ENCODE data around the gene FN1.

GRCh38 chr2:215410932-215411285, 25.0 kb downstream of the FN1 start:
- TF ChIP-seq, protein P1, sequence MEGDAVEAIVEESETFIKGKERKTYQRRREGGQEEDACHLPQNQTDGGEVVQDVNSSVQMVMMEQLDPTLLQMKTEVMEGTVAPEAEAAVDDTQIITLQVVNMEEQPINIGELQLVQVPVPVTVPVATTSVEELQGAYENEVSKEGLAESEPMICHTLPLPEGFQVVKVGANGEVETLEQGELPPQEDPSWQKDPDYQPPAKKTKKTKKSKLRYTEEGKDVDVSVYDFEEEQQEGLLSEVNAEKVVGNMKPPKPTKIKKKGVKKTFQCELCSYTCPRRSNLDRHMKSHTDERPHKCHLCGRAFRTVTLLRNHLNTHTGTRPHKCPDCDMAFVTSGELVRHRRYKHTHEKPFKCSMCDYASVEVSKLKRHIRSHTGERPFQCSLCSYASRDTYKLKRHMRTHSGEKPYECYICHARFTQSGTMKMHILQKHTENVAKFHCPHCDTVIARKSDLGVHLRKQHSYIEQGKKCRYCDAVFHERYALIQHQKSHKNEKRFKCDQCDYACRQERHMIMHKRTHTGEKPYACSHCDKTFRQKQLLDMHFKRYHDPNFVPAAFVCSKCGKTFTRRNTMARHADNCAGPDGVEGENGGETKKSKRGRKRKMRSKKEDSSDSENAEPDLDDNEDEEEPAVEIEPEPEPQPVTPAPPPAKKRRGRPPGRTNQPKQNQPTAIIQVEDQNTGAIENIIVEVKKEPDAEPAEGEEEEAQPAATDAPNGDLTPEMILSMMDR (conservative IDR thresholded peaks at IDR 0.05; ENCODE audit: low read depth, low read length) = no peak
- no peak for TF ChIP-seq EZH2 (IDR thresholded peaks at IDR 0.05; ENCODE audit: borderline replicate concordance, low read depth, low read length, poor library complexity, severe bottlenecking)
